HepG2 (cell line): ENCODE data around the gene PRSS8. TPM values are rescaled to one million over a fixed set of nuclear protein-coding genes. Genes with fewer than 3 reads are reported as not detected.

Experiments used
- AGO1 ChIP-seq: fragments of 200-400 bp; formaldehyde crosslinking; IDR thresholded peaks from 2 replicates; pipeline ENCODE4 v1.6.1; 2017; ENCODE audit warnings: mild to moderate bottlenecking, low read depth, low read length, moderate library complexity; ENCODE audit not compliant: poor library complexity, severe bottlenecking
- CEBPB ChIP-seq: IDR thresholded peaks from 2 replicates; pipeline ENCODE4 v1.6.1; 2011; ENCODE audit warnings: low read depth, low read length, improper control_type of control experiment, borderline replicate concordance
- FIP1L1 ChIP-seq: fragments of 200-400 bp; formaldehyde crosslinking; IDR thresholded peaks from 2 replicates; pipeline ENCODE4 v1.6.1; 2018; ENCODE audit warnings: low read depth, mild to moderate bottlenecking, low read length, moderate library complexity, borderline replicate concordance; ENCODE audit not compliant: insufficient read depth
- HOXA7 ChIP-seq: sonication (generic); formaldehyde crosslinking; IDR thresholded peaks from 2 replicates; pipeline ENCODE4 v1.8.1; 2022; ENCODE audit warnings: mild to moderate bottlenecking, missing genetic modification reagents, moderate library complexity
- HOXA9 ChIP-seq: sonication (generic); formaldehyde crosslinking; IDR thresholded peaks from 2 replicates; pipeline ENCODE4 v1.8.1; 2022; ENCODE audit warnings: missing genetic modification reagents, mild to moderate bottlenecking, moderate library complexity, borderline replicate concordance
- IKZF4 ChIP-seq: sonication (generic); formaldehyde crosslinking; IDR thresholded peaks from 2 replicates; pipeline ENCODE4 v1.5.1; 2020; ENCODE audit warnings: borderline replicate concordance, mild to moderate bottlenecking, low read depth, missing genetic modification reagents; ENCODE audit errors: not compliant biosample characterization
- KAT8 ChIP-seq: IDR thresholded peaks from 2 replicates; pipeline ENCODE4 v1.6.1; 2016; ENCODE audit warnings: missing genetic modification reagents, missing compliant biosample characterization
- MAFK ChIP-seq, 2 experiments: IDR thresholded peaks in 1 of 2; conservative IDR thresholded peaks in 1 of 2; 2 replicates each; pipeline ENCODE4 v1.6.1; 2011; ENCODE audit warnings: improper control_type of control experiment in 2 of 2, low read length in 2 of 2
- MTA3 ChIP-seq: sonication (generic); formaldehyde crosslinking; IDR thresholded peaks from 2 replicates; pipeline ENCODE4 v1.4.0; 2020; ENCODE audit warnings: missing genetic modification reagents
- NCOA5 ChIP-seq: sonication (generic); formaldehyde crosslinking; IDR thresholded peaks from 2 replicates; pipeline ENCODE4 v1.4.0; 2020; ENCODE audit warnings: missing genetic modification reagents
- NKX3-1 ChIP-seq: sonication (generic); formaldehyde crosslinking; IDR thresholded peaks from 2 replicates; pipeline ENCODE4 v1.5.0; 2020; ENCODE audit warnings: missing genetic modification reagents
- PATZ1 ChIP-seq: sonication (generic); formaldehyde crosslinking; IDR thresholded peaks from 2 replicates; pipeline ENCODE4 v1.4.0; 2020; ENCODE audit warnings: missing genetic modification reagents
- PHB2 ChIP-seq: fragments of 450-650 bp; IDR thresholded peaks from 2 replicates; pipeline ENCODE4 v1.6.1; 2018; ENCODE audit not compliant: partially characterized antibody
- RAD21 ChIP-seq: fragments of 450-650 bp; formaldehyde crosslinking; IDR thresholded peaks from 2 replicates; pipeline ENCODE4 v1.5.0; 2020; ENCODE audit warnings: mild to moderate bottlenecking
- RBM22 ChIP-seq: fragments of 200-400 bp; formaldehyde crosslinking; optimal IDR thresholded peaks from 2 replicates; pipeline ENCODE3; 2017; ENCODE audit warnings: mild to moderate bottlenecking, low read length, moderate library complexity
- RFX1 ChIP-seq: fragments of 450-650 bp; IDR thresholded peaks from 2 replicates; pipeline ENCODE4 v1.6.1; 2017
- RFX3 ChIP-seq: IDR thresholded peaks from 2 replicates; pipeline ENCODE4 v1.6.1; 2016; ENCODE audit warnings: missing biosample characterization, missing genetic modification reagents
- RORA ChIP-seq: sonication (generic); formaldehyde crosslinking; IDR thresholded peaks from 2 replicates; pipeline ENCODE4 v1.5.0; 2020; ENCODE audit warnings: mild to moderate bottlenecking, missing genetic modification reagents, moderate library complexity
- SIN3A ChIP-seq: IDR thresholded peaks from 2 replicates; pipeline ENCODE4 v1.6.1; 2011; ENCODE audit warnings: low read depth, mild to moderate bottlenecking, control low read depth, low read length, borderline replicate concordance
- SRSF9 ChIP-seq: fragments of 200-400 bp; formaldehyde crosslinking; IDR thresholded peaks from 2 replicates; pipeline ENCODE4 v1.6.1; 2018; ENCODE audit warnings: borderline replicate concordance, mild to moderate bottlenecking, low read depth, low read length; ENCODE audit not compliant: insufficient read depth, poor library complexity, severe bottlenecking
- TBX3 ChIP-seq: fragments of 450-650 bp; IDR thresholded peaks from 2 replicates; pipeline ENCODE4 v1.6.1; 2017; ENCODE audit warnings: antibody characterized with exemption, mild to moderate bottlenecking, inconsistent platforms, borderline replicate concordance
- THYN1 ChIP-seq: sonication (generic); formaldehyde crosslinking; IDR thresholded peaks from 2 replicates; pipeline ENCODE4 v1.8.1; 2023; ENCODE audit warnings: low read depth, mild to moderate bottlenecking, moderate library complexity, missing genetic modification reagents, borderline replicate concordance
- ZNF552 ChIP-seq: sonication (generic); formaldehyde crosslinking; IDR thresholded peaks from 2 replicates; pipeline ENCODE4 v1.9.0; 2022; ENCODE audit warnings: missing genetic modification reagents, mild to moderate bottlenecking, borderline replicate concordance
- ZNF589 ChIP-seq: sonication (generic); formaldehyde crosslinking; conservative IDR thresholded peaks from 2 replicates; pipeline ENCODE4 v1.8.0; 2022; ENCODE audit warnings: mild to moderate bottlenecking, moderate library complexity, missing genetic modification reagents
- ZNF652 ChIP-seq: IDR thresholded peaks from 2 replicates; pipeline ENCODE4 v1.6.1; 2016; ENCODE audit warnings: low read depth, borderline replicate concordance
- ZNF724P ChIP-seq: sonication (generic); formaldehyde crosslinking; IDR thresholded peaks from 2 replicates; pipeline ENCODE4 v1.8.0; 2022; ENCODE audit warnings: missing genetic modification reagents, borderline replicate concordance
- ZNF737 ChIP-seq: sonication (generic); formaldehyde crosslinking; IDR thresholded peaks from 2 replicates; pipeline ENCODE4 v1.5.0; 2020; ENCODE audit warnings: missing genetic modification reagents, mild to moderate bottlenecking, borderline replicate concordance
- ZSCAN25 ChIP-seq: sonication (generic); formaldehyde crosslinking; IDR thresholded peaks from 2 replicates; pipeline ENCODE4 v1.8.0; 2022; ENCODE audit warnings: mild to moderate bottlenecking, missing genetic modification reagents
- polyA plus RNA-seq, 8 experiments: library from polyadenylated mRNA; depleted of rRNA in 3 of 8; stranded (reverse) in 7 of 8; unstranded in 1 of 8; fragments of >200 nt; fragmentation: Illumina TruSeq in 4 of 8; extraction: Trizol in 4 of 8; gene quantifications; 2 replicates each; pipeline versions ENCODE4 v1.2.1 to v1.2.3, GENCODE V29; 2011 to 2016; ENCODE audit warnings: low read depth in 4 of 8, missing spikeins in 1 of 8, mixed read lengths in 1 of 8; ENCODE audit not compliant: insufficient read depth in 1 of 8
- total RNA-seq, 5 experiments: library from RNA; depleted of rRNA; stranded (reverse); fragments of >200 nt; fragmentation: Illumina TruSeq; extraction: Trizol; gene quantifications; 2 replicates each; pipeline ENCODE4 v1.2.3, GENCODE V29; 2016; ENCODE audit warnings: low read depth in 1 of 5

The PRSS8 gene
- total and polyA plus RNA-seq, 2 of the 13 experiments (the other 11 are each of a cell fraction or from before 2014, with no cell fraction given) = 2.6 to 7.2 TPM

- TF ChIP-seq HOXA9 (CRISPR knock-in tag) (no peak), IKZF4 (no peak), KAT8 (peak; percentile 68), ZSCAN25 (CRISPR knock-in tag) (no peak), MAFK (conservative IDR thresholded peaks at IDR 0.05 in 1 of 2, IDR thresholded peaks at IDR 0.05 in 1 of 2; ENCODE audit: low read length in 2 of 2) (no peak), AGO1 (no peak), ZNF737 (CRISPR knock-in tag) (peak; percentile 77; the same call in 1 of the 2 replicates), ZNF652 (CRISPR knock-in tag) (no peak; the same call in 1 of the 2 replicates), MTA3 (no peak), PHB2 (no peak), SIN3A (0 out of 2 replicates have a peak, but pooled peaks have one; percentile 60), FIP1L1 (0 out of 2 replicates have a peak, but pooled peaks have one; percentile 59), RFX3 (no peak), NKX3-1 (CRISPR knock-in tag) (no peak), NCOA5 (CRISPR knock-in tag) (no peak), SRSF9 (no peak), HOXA7 (CRISPR knock-in tag) (no peak), ZNF724P (CRISPR knock-in tag) (peak; percentile 25; the same call in 1 of the 2 replicates), RBM22 (no peak), ZNF589 (peak; percentile 89), THYN1 (CRISPR knock-in tag) (no peak), ZNF552 (CRISPR knock-in tag) (0 out of 2 replicates have a peak, but pooled peaks have one; percentile 51), CEBPB (no peak), RFX1 (no peak), RAD21 (CRISPR knock-in tag) (peak; percentile 46; the same call in 1 of the 2 replicates), TBX3 (no peak), RORA (no peak), PATZ1 (0 out of 2 replicates have a peak, but pooled peaks have one; percentile 5)
These were observed 27.3 kb downstream of the PRSS8 start, which contains the start of gene BCKDK (continued) for GRCh38 chr16:31108035-31108793.
